DOHH2 (cell line): ENCODE results near the gene FOXA3.

Experiments
- EZH2phosphoT487 ChIP-seq: fragments of 200-600 bp; sonication (generic); IDR thresholded peaks from 2 replicates; pipeline ENCODE4 v1.6.1; 2017; ENCODE audit warnings: borderline replicate concordance, mild to moderate bottlenecking, antibody characterized with exemption, low read length, moderate library complexity, mixed read lengths
- TF ChIP-seq, protein P1 (sequence below): fragments of 200-600 bp; sonication (generic); IDR thresholded peaks from one replicate; pipeline ENCODE4 v1.5.1; 2014; ENCODE audit warnings: antibody characterized with exemption, mild to moderate bottlenecking, low read depth, low read length; ENCODE audit not compliant: poor library complexity, severe bottlenecking

DNA sequence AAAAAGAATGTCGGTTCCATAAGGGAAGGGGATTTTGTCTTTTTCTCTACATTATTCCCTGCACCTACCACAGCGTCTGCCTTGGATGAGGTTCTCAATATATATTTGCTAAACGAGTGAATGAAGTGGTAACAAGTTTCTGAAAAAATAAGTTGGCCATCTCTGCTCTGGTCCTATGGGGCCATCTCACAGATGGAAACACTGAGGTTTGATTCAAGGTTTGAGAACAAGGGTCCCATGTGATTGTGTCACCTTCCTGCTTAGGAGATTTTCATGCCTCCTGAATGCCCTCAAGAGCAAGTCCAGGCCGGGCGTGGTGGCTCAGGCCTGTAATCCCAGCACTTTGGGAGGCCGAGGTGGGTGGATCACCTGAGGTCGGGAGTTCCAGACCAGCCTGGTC lies 35.1 kb downstream of the FOXA3 start:
- TF ChIP-seq, protein P1, sequence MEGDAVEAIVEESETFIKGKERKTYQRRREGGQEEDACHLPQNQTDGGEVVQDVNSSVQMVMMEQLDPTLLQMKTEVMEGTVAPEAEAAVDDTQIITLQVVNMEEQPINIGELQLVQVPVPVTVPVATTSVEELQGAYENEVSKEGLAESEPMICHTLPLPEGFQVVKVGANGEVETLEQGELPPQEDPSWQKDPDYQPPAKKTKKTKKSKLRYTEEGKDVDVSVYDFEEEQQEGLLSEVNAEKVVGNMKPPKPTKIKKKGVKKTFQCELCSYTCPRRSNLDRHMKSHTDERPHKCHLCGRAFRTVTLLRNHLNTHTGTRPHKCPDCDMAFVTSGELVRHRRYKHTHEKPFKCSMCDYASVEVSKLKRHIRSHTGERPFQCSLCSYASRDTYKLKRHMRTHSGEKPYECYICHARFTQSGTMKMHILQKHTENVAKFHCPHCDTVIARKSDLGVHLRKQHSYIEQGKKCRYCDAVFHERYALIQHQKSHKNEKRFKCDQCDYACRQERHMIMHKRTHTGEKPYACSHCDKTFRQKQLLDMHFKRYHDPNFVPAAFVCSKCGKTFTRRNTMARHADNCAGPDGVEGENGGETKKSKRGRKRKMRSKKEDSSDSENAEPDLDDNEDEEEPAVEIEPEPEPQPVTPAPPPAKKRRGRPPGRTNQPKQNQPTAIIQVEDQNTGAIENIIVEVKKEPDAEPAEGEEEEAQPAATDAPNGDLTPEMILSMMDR: no peak
- no peak for TF ChIP-seq EZH2phosphoT487
